ENCODE data around the gene LIPI. TPM values are rescaled to one million over a fixed set of nuclear protein-coding genes. Genes with fewer than 3 reads are reported as not detected.
A peak's percentile ranks its signal among the peaks of the same experiment; 100 is the strongest.

Gene LIPI
- polyA plus RNA-seq, 1 of the 3 experiments (the other 2 are of a cell fraction): not detected

- no peaks in the 10 kb centered on the region for H3K9me2 ChIP-seq
- no peaks in the 10 kb centered on the region for H3K27me3 ChIP-seq (ENCODE audit: insufficient read depth)
- POLR2A ChIA-PET: no interaction called here
- TF ChIP-seq ELF1 (IDR thresholded peaks at IDR 0.05) (no peak), CTCF (IDR thresholded peaks at IDR 0.05) (no peak), USF2 (IDR thresholded peaks at IDR 0.05; ENCODE audit: borderline replicate concordance, low read depth, low read length) (no peak)
- DNase-seq: no peak
- 90% methylated on average over 39 of the region's 40 CpGs for WGBS (ENCODE audit: low lambda C conversion rate)
- no peaks in the 10 kb centered on the region for H3K79me2 ChIP-seq (ENCODE audit: insufficient read depth)
- no peak overlapping the region for H3K4me2 ChIP-seq
- no peaks in the 10 kb centered on the region for H3K9me3 ChIP-seq
- H2AFZ ChIP-seq (ENCODE audit: low read depth): no peak overlapping the region
- no peak overlapping the region for H3K27ac ChIP-seq (ENCODE audit: low read depth in 2 of 2, low read length in 1 of 2)
- H3K9ac ChIP-seq: no peak overlapping the region
- H4K20me1 ChIP-seq (ENCODE audit: insufficient read depth): no peaks in the 10 kb centered on the region
- H3K4me1 ChIP-seq (ENCODE audit: control insufficient read depth in 1 of 2, insufficient read depth in 2 of 2, low read depth in 1 of 2, low read length in 1 of 2): no peaks in the 10 kb centered on the region
- no peaks in the 10 kb centered on the region for H3K36me3 ChIP-seq (replicated peaks in 1 of 2; ENCODE audit: control insufficient read depth in 1 of 2, insufficient read depth in 2 of 2, low read length in 1 of 2)
- H3F3A ChIP-seq (replicated peaks; ENCODE audit: insufficient read depth): no peaks in the 10 kb centered on the region
- CTCF ChIA-PET: no interaction called here
- H3K4me3 ChIP-seq (ENCODE audit: low read depth in 2 of 2, low read length in 1 of 2): no peak overlapping the region
Observed at GRCh38 chr21:14078746-14079375, 131.9 kb downstream of the LIPI start.

- H3K4me1 ChIP-seq (ENCODE audit: control insufficient read depth in 1 of 2, insufficient read depth in 2 of 2, low read depth in 1 of 2, low read length in 1 of 2): no peaks in the 10 kb centered on the region
- no peaks in the 10 kb centered on the region for H3K36me3 ChIP-seq (replicated peaks in 1 of 2; ENCODE audit: control insufficient read depth in 1 of 2, insufficient read depth in 2 of 2, low read length in 1 of 2)
- no peak overlapping the region for H3K4me2 ChIP-seq
- no peaks in the 10 kb centered on the region for H3K79me2 ChIP-seq (ENCODE audit: insufficient read depth)
- DNase-seq: no peak
- no peak for TF ChIP-seq GABPA (IDR thresholded peaks at IDR 0.05; ENCODE audit: low read depth)
- TF ChIP-seq ELF1 (IDR thresholded peaks at IDR 0.05): no peak
- no peak for TF ChIP-seq EZH2phosphoT487 (IDR thresholded peaks at IDR 0.05; ENCODE audit: borderline replicate concordance, low read depth)
- TF ChIP-seq FOXM1 (IDR thresholded peaks at IDR 0.05; ENCODE audit: low read depth): no peak
- peak; percentile 41; the same call in 1 of the 2 replicates for TF ChIP-seq MAX (IDR thresholded peaks at IDR 0.05; ENCODE audit: low read depth)
- TF ChIP-seq TCF12 (IDR thresholded peaks at IDR 0.05): peak; percentile 24; the same call in 1 of the 2 replicates
- H4K20me1 ChIP-seq (ENCODE audit: insufficient read depth): no peaks in the 10 kb centered on the region
- H3F3A ChIP-seq (replicated peaks; ENCODE audit: insufficient read depth): no peaks in the 10 kb centered on the region
- H3K27ac ChIP-seq (ENCODE audit: low read depth in 2 of 2, low read length in 1 of 2): no peak overlapping the region
- no peaks in the 10 kb centered on the region for H3K27me3 ChIP-seq (ENCODE audit: insufficient read depth)
- H3K9ac ChIP-seq: no peak overlapping the region
- peak overlapping the region; percentile 56; the same call in 1 of the 2 replicates for H2AFZ ChIP-seq (ENCODE audit: low read depth)
- WGBS (ENCODE audit: low lambda C conversion rate): 75% methylated on average over 19 of the region's 32 CpGs
- H3K9me3 ChIP-seq: no peaks in the 10 kb centered on the region
- POLR2A ChIA-PET: no interaction called here
- no peak overlapping the region for H3K4me3 ChIP-seq (ENCODE audit: low read depth in 2 of 2, low read length in 1 of 2)
- no peaks in the 10 kb centered on the region for H3K9me2 ChIP-seq
- CTCF ChIA-PET: no interaction called here
Observed at GRCh38 chr21:14076143-14076806, 134.5 kb downstream of the LIPI start.

Measured in SK-N-SH (cell line).